Activated T-cell treated with anti-CD3 and anti-CD28 coated beads, Interleukin-2, amount 50 U/mL, for 24 hours (primary cell): ENCODE data around the gene BCL2.
A peak's percentile ranks its signal among the peaks of the same experiment; 100 is the strongest.

Experiments
- DNase-seq: peaks from one replicate; pipeline ENCODE4 v3.0.0-alpha.2; 2020
- H3K27ac Mint-ChIP-seq: 2 replicates; pipeline ENCODE4 v1.8.0; 2020; ENCODE audit warnings: mild to moderate bottlenecking, mixed read lengths
- H3K27me3 Mint-ChIP-seq: 2 replicates; pipeline ENCODE4 v1.8.0; 2020; ENCODE audit warnings: mixed read lengths
- H3K36me3 Mint-ChIP-seq: 2 replicates; pipeline ENCODE4 v1.8.0; 2020; ENCODE audit warnings: low read depth, mixed read lengths
- H3K4me1 Mint-ChIP-seq: 2 replicates; pipeline ENCODE4 v1.8.0; 2020; ENCODE audit warnings: low read depth, mixed read lengths
- H3K4me3 Mint-ChIP-seq: 2 replicates; pipeline ENCODE4 v1.8.0; 2020; ENCODE audit warnings: mild to moderate bottlenecking, moderate library complexity, mixed read lengths
- H3K9me3 Mint-ChIP-seq: 2 replicates; pipeline ENCODE4 v1.8.0; 2020; ENCODE audit warnings: mixed read lengths

The BCL2 gene

GRCh38 chr18:63291278-63291677 lies 28.3 kb downstream of the BCL2 start:
- no peaks in the 10 kb centered on the region for H3K9me3 Mint-ChIP-seq
- peak overlapping the region; percentile 37 for H3K4me3 Mint-ChIP-seq
- peaks cover 65% of the 10 kb centered on the region for H3K36me3 Mint-ChIP-seq
- DNase-seq: no peak
- no peaks in the 10 kb centered on the region for H3K27me3 Mint-ChIP-seq
- peak overlapping the region; percentile 89 for H3K27ac Mint-ChIP-seq
- H3K4me1 Mint-ChIP-seq: peaks cover 55% of the 10 kb centered on the region

- H3K27me3 Mint-ChIP-seq: no peaks in the 10 kb centered on the region
- H3K27ac Mint-ChIP-seq: peak overlapping the region; percentile 89
- no peaks in the 10 kb centered on the region for H3K9me3 Mint-ChIP-seq
- peak overlapping the region; percentile 37 for H3K4me3 Mint-ChIP-seq
- H3K4me1 Mint-ChIP-seq: peaks cover 54% of the 10 kb centered on the region
- H3K36me3 Mint-ChIP-seq: peaks cover 65% of the 10 kb centered on the region
- no peak for DNase-seq
Measured at GRCh38 chr18:63290821-63291200, 28.8 kb downstream of the BCL2 start.

GRCh38 chr18:63290166-63290820 lies 29.3 kb downstream of the BCL2 start:
- no peaks in the 10 kb centered on the region for H3K27me3 Mint-ChIP-seq
- H3K4me1 Mint-ChIP-seq: peaks cover 48% of the 10 kb centered on the region
- DNase-seq: no peak
- H3K27ac Mint-ChIP-seq: peak overlapping the region; percentile 89
- peak overlapping the region; percentile 37 for H3K4me3 Mint-ChIP-seq
- H3K36me3 Mint-ChIP-seq: peaks cover 65% of the 10 kb centered on the region
- H3K9me3 Mint-ChIP-seq: no peaks in the 10 kb centered on the region

GRCh38 chr18:63288311-63288710 lies 31.3 kb downstream of the BCL2 start:
- Mint-ChIP-seq H3K27ac (no peak overlapping the region), H3K4me3 (no peak overlapping the region), H3K4me1 (peaks cover 37% of the 10 kb centered on the region), H3K36me3 (peaks cover 69% of the 10 kb centered on the region), H3K27me3 (no peaks in the 10 kb centered on the region), H3K9me3 (no peaks in the 10 kb centered on the region)
- no peak for DNase-seq

- Mint-ChIP-seq H3K36me3 (peaks cover 67% of the 10 kb centered on the region), H3K27me3 (no peaks in the 10 kb centered on the region), H3K4me3 (no peak overlapping the region), H3K9me3 (no peaks in the 10 kb centered on the region), H3K4me1 (peaks cover 32% of the 10 kb centered on the region), H3K27ac (no peak overlapping the region)
- no peak for DNase-seq
Measured at GRCh38 chr18:63287691-63288220, 31.8 kb downstream of the BCL2 start.

GRCh38 chr18:63286926-63287325 lies 32.6 kb downstream of the BCL2 start:
- Mint-ChIP-seq H3K36me3 (peaks cover 64% of the 10 kb centered on the region), H3K4me1 (peaks cover 28% of the 10 kb centered on the region), H3K9me3 (no peaks in the 10 kb centered on the region), H3K27ac (no peak overlapping the region), H3K27me3 (no peaks in the 10 kb centered on the region), H3K4me3 (no peak overlapping the region)
- no peak for DNase-seq

GRCh38 chr18:63284827-63285733 lies 34.5 kb downstream of the BCL2 start:
- H3K27me3 Mint-ChIP-seq: no peaks in the 10 kb centered on the region
- H3K4me1 Mint-ChIP-seq: peaks cover 24% of the 10 kb centered on the region
- H3K27ac Mint-ChIP-seq: peak overlapping the region; percentile 41
- no peak for DNase-seq
- H3K36me3 Mint-ChIP-seq: peaks cover 61% of the 10 kb centered on the region
- H3K4me3 Mint-ChIP-seq: no peak overlapping the region
- H3K9me3 Mint-ChIP-seq: no peaks in the 10 kb centered on the region

- Mint-ChIP-seq H3K27me3 (no peaks in the 10 kb centered on the region), H3K4me3 (no peak overlapping the region), H3K9me3 (no peaks in the 10 kb centered on the region), H3K27ac (peak overlapping the region; percentile 20), H3K36me3 (peaks cover 61% of the 10 kb centered on the region), H3K4me1 (peaks cover 24% of the 10 kb centered on the region)
- no peak for DNase-seq
Measured at GRCh38 chr18:63284173-63284799, 35.3 kb downstream of the BCL2 start.

- no peak for DNase-seq
- no peaks in the 10 kb centered on the region for H3K9me3 Mint-ChIP-seq
- peaks cover 69% of the 10 kb centered on the region for H3K36me3 Mint-ChIP-seq
- peaks cover 31% of the 10 kb centered on the region for H3K4me1 Mint-ChIP-seq
- peak overlapping the region; percentile 12 for H3K27ac Mint-ChIP-seq
- H3K4me3 Mint-ChIP-seq: no peak overlapping the region
- no peaks in the 10 kb centered on the region for H3K27me3 Mint-ChIP-seq
Measured at GRCh38 chr18:63283305-63284094, 36.1 kb downstream of the BCL2 start.

GRCh38 chr18:63282793-63283192 lies 36.8 kb downstream of the BCL2 start:
- H3K9me3 Mint-ChIP-seq: no peaks in the 10 kb centered on the region
- peaks cover 38% of the 10 kb centered on the region for H3K4me1 Mint-ChIP-seq
- H3K36me3 Mint-ChIP-seq: peaks cover 76% of the 10 kb centered on the region
- H3K27me3 Mint-ChIP-seq: no peaks in the 10 kb centered on the region
- no peak overlapping the region for H3K27ac Mint-ChIP-seq
- DNase-seq: no peak
- H3K4me3 Mint-ChIP-seq: no peak overlapping the region

- Mint-ChIP-seq H3K9me3 (no peaks in the 10 kb centered on the region), H3K27ac (no peak overlapping the region), H3K4me1 (peaks cover 89% of the 10 kb centered on the region), H3K4me3 (no peak overlapping the region), H3K36me3 (peaks cover 87% of the 10 kb centered on the region), H3K27me3 (no peaks in the 10 kb centered on the region)
- no peak for DNase-seq
Measured at GRCh38 chr18:63273222-63273927, 46.2 kb downstream of the BCL2 start.

GRCh38 chr18:63272638-63273037 lies 46.9 kb downstream of the BCL2 start:
- Mint-ChIP-seq H3K36me3 (peaks cover 83% of the 10 kb centered on the region), H3K4me1 (peaks cover 89% of the 10 kb centered on the region), H3K27ac (no peak overlapping the region), H3K9me3 (no peaks in the 10 kb centered on the region), H3K27me3 (no peaks in the 10 kb centered on the region), H3K4me3 (no peak overlapping the region)
- DNase-seq: no peak

- H3K36me3 Mint-ChIP-seq: peaks cover 84% of the 10 kb centered on the region
- H3K27me3 Mint-ChIP-seq: no peaks in the 10 kb centered on the region
- no peak overlapping the region for H3K27ac Mint-ChIP-seq
- H3K9me3 Mint-ChIP-seq: no peaks in the 10 kb centered on the region
- H3K4me1 Mint-ChIP-seq: peaks cover 90% of the 10 kb centered on the region
- no peak for DNase-seq
- no peak overlapping the region for H3K4me3 Mint-ChIP-seq
Measured at GRCh38 chr18:63271881-63272299, 47.7 kb downstream of the BCL2 start.
